GM12873 (cell line): ENCODE data around the gene PRKG1.

ENCODE experiments used
- CTCF ChIP-seq: IDR thresholded peaks from 2 replicates; pipeline ENCODE4 v1.5.1; 2012; ENCODE audit warnings: low read depth, mild to moderate bottlenecking, moderate library complexity, low read length, control low read depth; ENCODE audit not compliant: insufficient read depth; ENCODE audit errors: missing control alignments

The PRKG1 gene

GRCh38 chr10:51596695-51597094 is 522.4 kb downstream of the PRKG1 start:
- TF ChIP-seq CTCF: no peak

GRCh38 chr10:51599647-51600046 is 525.4 kb downstream of the PRKG1 start:
- no peak for TF ChIP-seq CTCF

- TF ChIP-seq CTCF: no peak
These were observed 528.0 kb downstream of the PRKG1 start for GRCh38 chr10:51602326-51602725.

DNA sequence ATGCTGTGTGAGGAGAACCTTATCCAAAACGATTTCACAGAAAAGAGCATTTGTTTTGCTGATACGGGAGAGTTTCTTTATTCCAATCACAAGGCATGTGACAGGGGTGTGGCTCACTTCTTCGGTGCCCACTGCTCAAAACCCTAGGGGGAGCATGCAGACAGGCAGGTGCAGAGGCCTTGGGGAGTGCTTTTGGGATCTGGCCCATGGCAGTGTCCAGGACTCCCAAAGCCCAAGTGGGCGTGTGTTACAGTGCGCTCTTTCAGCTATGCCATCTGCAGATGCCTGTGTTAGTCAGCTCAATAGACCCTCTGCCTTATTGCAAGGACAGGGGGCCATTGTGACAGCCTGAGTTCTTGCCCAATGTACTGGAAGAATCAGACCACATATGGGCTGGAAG is 530.3 kb downstream of the PRKG1 start:
- TF ChIP-seq CTCF: no peak

GRCh38 chr10:51606825-51607462 is 532.7 kb downstream of the PRKG1 start:
- no peak for TF ChIP-seq CTCF

- no peak for TF ChIP-seq CTCF
These were observed 533.2 kb downstream of the PRKG1 start for GRCh38 chr10:51607463-51607835.

DNA sequence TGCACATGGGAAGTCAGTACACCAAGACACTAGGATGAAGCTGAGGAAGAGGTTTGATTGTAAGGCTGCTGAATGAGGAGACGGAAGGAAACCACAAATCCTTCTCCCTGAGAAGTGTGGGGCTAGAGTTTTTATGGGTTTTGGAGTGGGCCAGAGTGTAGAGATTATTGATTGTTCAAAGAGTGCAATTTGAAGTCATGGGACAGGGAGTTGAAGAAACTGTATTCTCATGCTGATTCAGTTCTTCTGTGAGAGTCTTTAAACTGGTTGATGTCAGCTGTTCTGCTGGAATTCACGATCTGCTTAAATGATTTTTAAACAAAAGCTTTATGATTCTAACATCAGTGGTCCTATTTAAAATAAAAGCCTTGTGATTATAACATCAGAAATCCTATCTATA is 533.9 kb downstream of the PRKG1 start:
- no peak for TF ChIP-seq CTCF
